HEK293 (cell line): ENCODE measurements around the gene SAMHD1.

Experiments
- CTCF ChIA-PET: fragments of 350-600 bp; formaldehyde crosslinking; extraction: SDS; loops from one replicate; lab custom pipeline; 2021; ENCODE audit warnings: antibody characterized with exemption; lab: Yijun Ruan, JAX
- POLR2A ChIA-PET: fragments of 300-600 bp; formaldehyde crosslinking; extraction: SDS; loops from one replicate; lab custom pipeline; 2020; ENCODE audit warnings: antibody characterized with exemption, inconsistent platforms; lab: Yijun Ruan, JAX
- H3K27ac ChIP-seq: fragments of 200-500 bp; sonication (Bioruptor generic); 2 replicates; pipeline ENCODE4 v1.5.1; 2014; ENCODE audit warnings: low read depth, low read length, control low read depth, inconsistent platforms; ENCODE audit errors: extremely low read depth
- H3K36me3 ChIP-seq, 2 experiments: fragments of 200-500 bp in 1 of 2; sonication (Bioruptor generic) in 1 of 2; 1 replicate in 1 of 2; 2 replicates in 1 of 2; pipeline ENCODE4 v1.5.1; 2014 to 2017; ENCODE audit warnings: inconsistent platforms in 2 of 2, low read length in 2 of 2; ENCODE audit not compliant: control insufficient read depth in 2 of 2, insufficient read depth in 1 of 2
- H3K4me1 ChIP-seq: fragments of 200-500 bp; sonication (Bioruptor generic); 2 replicates; pipeline ENCODE4 v1.5.1; 2014; ENCODE audit warnings: mild to moderate bottlenecking, low read length, inconsistent platforms; ENCODE audit not compliant: control insufficient read depth, insufficient read depth
- H3K4me3 ChIP-seq: 2 replicates; pipeline ENCODE4 v1.5.1; 2011; ENCODE audit warnings: low read depth, mild to moderate bottlenecking, control low read depth, low read length, moderate library complexity
- H3K9me3 ChIP-seq: fragments of 200-500 bp; sonication (Bioruptor generic); 2 replicates; pipeline ENCODE4 v1.5.1; 2014; ENCODE audit warnings: low read depth, low read length, inconsistent platforms; ENCODE audit not compliant: control insufficient read depth, insufficient read depth
- GLI4 ChIP-seq: fragments of 450-650 bp; formaldehyde crosslinking; IDR thresholded peaks from 2 replicates; pipeline ENCODE4 v1.5.1; 2016; ENCODE audit warnings: missing biosample characterization, missing genetic modification characterization
- KLF10 ChIP-seq: fragments of 450-650 bp; IDR thresholded peaks from 2 replicates; pipeline ENCODE4 v1.5.1; 2018; ENCODE audit warnings: missing biosample characterization, mild to moderate bottlenecking, missing genetic modification characterization
- SP2 ChIP-seq: fragments of 450-650 bp; formaldehyde crosslinking; IDR thresholded peaks from 2 replicates; pipeline ENCODE4 v1.5.1; 2016; ENCODE audit warnings: missing biosample characterization, missing genetic modification characterization
- TRIM28 ChIP-seq: IDR thresholded peaks from 2 replicates; pipeline ENCODE4 v1.6.1; 2011; ENCODE audit warnings: low read length, control low read depth, borderline replicate concordance
- ZFHX2 ChIP-seq: fragments of 450-650 bp; formaldehyde crosslinking; conservative IDR thresholded peaks from 2 replicates; pipeline ENCODE4 v1.5.1; 2016; ENCODE audit warnings: missing biosample characterization, missing genetic modification characterization
- ZNF140 ChIP-seq: fragments of 450-650 bp; formaldehyde crosslinking; IDR thresholded peaks from 2 replicates; pipeline ENCODE4 v1.5.1; 2016; ENCODE audit warnings: missing biosample characterization, missing genetic modification characterization
- ZNF16 ChIP-seq: fragments of 450-650 bp; formaldehyde crosslinking; IDR thresholded peaks from 2 replicates; pipeline ENCODE4 v1.5.1; 2016; ENCODE audit warnings: low read depth, missing biosample characterization, missing genetic modification characterization
- ZNF174 ChIP-seq: fragments of 450-650 bp; formaldehyde crosslinking; IDR thresholded peaks from 2 replicates; pipeline ENCODE4 v1.5.0; 2017; ENCODE audit warnings: missing biosample characterization, mild to moderate bottlenecking, missing genetic modification characterization
- ZNF221 ChIP-seq: fragments of 450-650 bp; formaldehyde crosslinking; IDR thresholded peaks from 2 replicates; pipeline ENCODE4 v1.5.1; 2017; ENCODE audit warnings: missing biosample characterization, missing genetic modification characterization, borderline replicate concordance
- ZNF292 ChIP-seq: fragments of 450-650 bp; formaldehyde crosslinking; IDR thresholded peaks from 2 replicates; pipeline ENCODE4 v1.5.1; 2016; ENCODE audit warnings: low read depth, missing biosample characterization, missing genetic modification characterization, borderline replicate concordance
- ZNF324 ChIP-seq: fragments of 450-650 bp; formaldehyde crosslinking; IDR thresholded peaks from 2 replicates; pipeline ENCODE4 v1.5.1; 2016; ENCODE audit warnings: missing biosample characterization, missing genetic modification characterization
- ZNF404 ChIP-seq: fragments of 450-650 bp; formaldehyde crosslinking; IDR thresholded peaks from 2 replicates; pipeline ENCODE4 v1.5.1; 2017; ENCODE audit warnings: missing biosample characterization, missing genetic modification characterization
- ZNF433 ChIP-seq: fragments of 450-650 bp; formaldehyde crosslinking; IDR thresholded peaks from 2 replicates; pipeline ENCODE4 v1.5.1; 2016; ENCODE audit warnings: missing biosample characterization, missing genetic modification characterization, low read depth
- ZNF549 ChIP-seq: fragments of 450-650 bp; IDR thresholded peaks from 2 replicates; pipeline ENCODE4 v1.5.1; 2018; ENCODE audit warnings: missing biosample characterization, missing genetic modification characterization, mild to moderate bottlenecking, inconsistent platforms, moderate library complexity
- ZNF585B ChIP-seq: fragments of 450-650 bp; formaldehyde crosslinking; IDR thresholded peaks from 2 replicates; pipeline ENCODE4 v1.5.1; 2016; ENCODE audit warnings: missing biosample characterization, missing genetic modification characterization
- ZNF596 ChIP-seq: fragments of 450-650 bp; IDR thresholded peaks from 2 replicates; pipeline ENCODE4 v1.5.0; 2018; ENCODE audit warnings: missing biosample characterization, mild to moderate bottlenecking, missing genetic modification characterization, moderate library complexity
- ZNF677 ChIP-seq: fragments of 450-650 bp; IDR thresholded peaks from 2 replicates; pipeline ENCODE4 v1.5.0; 2018; ENCODE audit warnings: missing biosample characterization, mild to moderate bottlenecking, missing genetic modification characterization, moderate library complexity
- ZNF830 ChIP-seq: fragments of 450-650 bp; IDR thresholded peaks from 2 replicates; pipeline ENCODE4 v1.5.0; 2018; ENCODE audit warnings: missing biosample characterization, missing genetic modification characterization, low read depth, mild to moderate bottlenecking, moderate library complexity
- ZNF837 ChIP-seq: fragments of 450-650 bp; formaldehyde crosslinking; IDR thresholded peaks from 2 replicates; pipeline ENCODE4 v1.5.1; 2016; ENCODE audit warnings: missing biosample characterization, missing genetic modification characterization
- ZXDB ChIP-seq: fragments of 450-650 bp; formaldehyde crosslinking; IDR thresholded peaks from 2 replicates; pipeline ENCODE4 v1.5.1; 2016; ENCODE audit warnings: missing biosample characterization, missing genetic modification characterization
- TF ChIP-seq, protein P1 (sequence below): IDR thresholded peaks from 2 replicates; pipeline ENCODE4 v1.6.1; 2011; ENCODE audit warnings: mild to moderate bottlenecking, low read depth, low read length, borderline replicate concordance
- TF ChIP-seq, protein P2 (sequence below): fragments of 450-650 bp; formaldehyde crosslinking; IDR thresholded peaks from 2 replicates; pipeline ENCODE4 v1.5.1; 2016; ENCODE audit warnings: missing biosample characterization, missing genetic modification characterization
- TF ChIP-seq, protein P3 (sequence below): fragments of 450-650 bp; formaldehyde crosslinking; IDR thresholded peaks from 2 replicates; pipeline ENCODE4 v1.5.1; 2017; ENCODE audit warnings: missing biosample characterization, mild to moderate bottlenecking, missing genetic modification characterization, moderate library complexity

The SAMHD1 gene

DNA sequence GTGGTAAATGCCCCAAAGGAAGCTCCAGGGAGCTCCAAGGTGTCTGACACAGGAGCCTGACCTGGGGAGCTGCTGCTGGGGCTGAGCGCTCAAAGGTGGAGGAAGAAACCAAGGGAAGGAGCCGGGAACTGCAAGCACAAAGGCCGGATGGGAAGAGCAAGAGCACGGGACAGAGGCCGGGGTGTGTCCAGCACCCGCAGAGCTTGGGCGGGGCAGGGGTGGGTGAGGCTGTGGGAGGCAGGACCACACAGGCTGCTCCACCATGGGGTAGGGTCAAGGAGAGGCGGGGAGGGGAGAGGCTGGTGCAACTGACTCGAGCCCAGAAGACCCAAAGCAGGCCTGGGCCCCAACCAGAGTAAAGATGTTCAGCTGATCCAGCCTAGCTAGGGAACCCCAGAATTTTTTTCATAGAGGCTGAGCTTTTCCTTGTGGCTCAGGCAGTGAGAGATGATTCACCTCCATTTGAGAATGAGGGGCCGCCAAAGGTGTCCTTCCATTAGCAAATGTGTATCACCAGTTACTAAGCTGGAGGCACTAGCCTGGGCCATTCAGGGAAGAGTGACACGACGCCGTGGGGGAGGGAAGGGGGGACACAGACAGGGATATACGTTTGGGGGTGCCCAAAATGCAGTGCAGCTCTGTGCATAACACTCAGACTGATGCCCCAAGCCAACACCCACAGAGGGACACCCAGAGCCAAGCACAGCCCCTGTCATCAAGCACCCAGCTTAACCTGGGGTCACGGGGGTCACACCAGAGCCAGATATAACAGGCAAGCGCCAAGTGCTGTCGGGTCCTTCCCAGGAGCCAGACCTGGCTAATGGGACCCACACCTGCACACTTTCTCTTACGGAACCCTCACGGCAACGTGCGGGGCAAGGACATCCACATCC is 96.9 kb downstream of the SAMHD1 start (continued):
- TF ChIP-seq ZNF292 (tag by site-specific recombination) = no peak
- TF ChIP-seq ZNF324 (tag by site-specific recombination) = no peak
- TF ChIP-seq ZNF677 (tag by site-specific recombination) = no peak
- TF ChIP-seq ZNF174 (tag by site-specific recombination) = no peak
- TF ChIP-seq ZNF830 (tag by site-specific recombination) = no peak
- peak; percentile 21; the same call in 1 of the 2 replicates for TF ChIP-seq SP2 (tag by site-specific recombination)
- TF ChIP-seq KLF10 (tag by site-specific recombination) = no peak
- TF ChIP-seq ZNF837 (tag by site-specific recombination) = no peak
- TF ChIP-seq, protein P1, sequence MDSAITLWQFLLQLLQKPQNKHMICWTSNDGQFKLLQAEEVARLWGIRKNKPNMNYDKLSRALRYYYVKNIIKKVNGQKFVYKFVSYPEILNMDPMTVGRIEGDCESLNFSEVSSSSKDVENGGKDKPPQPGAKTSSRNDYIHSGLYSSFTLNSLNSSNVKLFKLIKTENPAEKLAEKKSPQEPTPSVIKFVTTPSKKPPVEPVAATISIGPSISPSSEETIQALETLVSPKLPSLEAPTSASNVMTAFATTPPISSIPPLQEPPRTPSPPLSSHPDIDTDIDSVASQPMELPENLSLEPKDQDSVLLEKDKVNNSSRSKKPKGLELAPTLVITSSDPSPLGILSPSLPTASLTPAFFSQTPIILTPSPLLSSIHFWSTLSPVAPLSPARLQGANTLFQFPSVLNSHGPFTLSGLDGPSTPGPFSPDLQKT = no peak
- TF ChIP-seq ZNF16 = no peak
- TF ChIP-seq, protein P2, sequence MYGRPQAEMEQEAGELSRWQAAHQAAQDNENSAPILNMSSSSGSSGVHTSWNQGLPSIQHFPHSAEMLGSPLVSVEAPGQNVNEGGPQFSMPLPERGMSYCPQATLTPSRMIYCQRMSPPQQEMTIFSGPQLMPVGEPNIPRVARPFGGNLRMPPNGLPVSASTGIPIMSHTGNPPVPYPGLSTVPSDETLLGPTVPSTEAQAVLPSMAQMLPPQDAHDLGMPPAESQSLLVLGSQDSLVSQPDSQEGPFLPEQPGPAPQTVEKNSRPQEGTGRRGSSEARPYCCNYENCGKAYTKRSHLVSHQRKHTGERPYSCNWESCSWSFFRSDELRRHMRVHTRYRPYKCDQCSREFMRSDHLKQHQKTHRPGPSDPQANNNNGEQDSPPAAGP = peak; percentile 60; the same call in 1 of the 2 replicates
- no peak for TF ChIP-seq ZNF404 (tag by site-specific recombination)
- TF ChIP-seq ZNF221 (tag by site-specific recombination) = no peak
- no peak for TF ChIP-seq ZNF549 (tag by site-specific recombination)
- TF ChIP-seq ZFHX2 (tag by site-specific recombination) = peak; percentile 62; the same call in 1 of the 2 replicates
- TF ChIP-seq, all 188 proteins: peak for 7

DNA sequence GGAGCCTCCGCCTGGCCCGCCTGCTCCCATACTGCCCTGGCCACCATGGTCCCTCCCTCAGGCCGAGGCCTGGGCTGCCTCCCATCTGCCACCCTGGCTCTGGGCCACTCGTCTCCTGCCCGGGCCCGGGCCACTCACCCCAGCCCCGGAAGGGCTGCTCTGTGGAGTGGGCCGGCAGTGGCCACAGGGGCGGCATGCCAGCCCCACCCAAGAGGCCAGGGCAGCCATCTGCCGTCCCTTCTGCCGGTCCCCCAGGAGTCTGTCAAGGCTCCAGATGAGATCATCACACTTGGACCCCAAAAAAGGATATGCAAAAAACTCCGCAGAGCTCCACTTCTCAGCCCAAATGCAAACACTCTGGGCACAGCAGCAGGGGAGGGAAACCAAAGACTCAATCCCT is 99.3 kb downstream of the SAMHD1 start:
- CTCF ChIA-PET = no interaction called here
- POLR2A ChIA-PET = no interaction called here
- H3K9me3 ChIP-seq = no peaks in the 10 kb centered on the region
- H3K4me1 ChIP-seq = no peaks in the 10 kb centered on the region
- TF ChIP-seq TRIM28 (no peak), ZNF549 (tag by site-specific recombination) (no peak), ZNF404 (tag by site-specific recombination) (no peak), ZNF596 (tag by site-specific recombination) (no peak), ZNF433 (tag by site-specific recombination) (no peak), ZXDB (tag by site-specific recombination) (no peak), ZNF585B (tag by site-specific recombination) (no peak), ZNF140 (tag by site-specific recombination) (no peak), GLI4 (no peak)
- TF ChIP-seq, protein P3, sequence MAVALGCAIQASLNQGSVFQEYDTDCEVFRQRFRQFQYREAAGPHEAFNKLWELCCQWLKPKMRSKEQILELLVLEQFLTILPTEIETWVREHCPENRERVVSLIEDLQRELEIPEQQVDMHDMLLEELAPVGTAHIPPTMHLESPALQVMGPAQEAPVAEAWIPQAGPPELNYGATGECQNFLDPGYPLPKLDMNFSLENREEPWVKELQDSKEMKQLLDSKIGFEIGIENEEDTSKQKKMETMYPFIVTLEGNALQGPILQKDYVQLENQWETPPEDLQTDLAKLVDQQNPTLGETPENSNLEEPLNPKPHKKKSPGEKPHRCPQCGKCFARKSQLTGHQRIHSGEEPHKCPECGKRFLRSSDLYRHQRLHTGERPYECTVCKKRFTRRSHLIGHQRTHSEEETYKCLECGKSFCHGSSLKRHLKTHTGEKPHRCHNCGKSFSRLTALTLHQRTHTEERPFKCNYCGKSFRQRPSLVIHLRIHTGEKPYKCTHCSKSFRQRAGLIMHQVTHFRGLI (tag by site-specific recombination) = no peak
- peaks cover 0 to 13% of the 10 kb centered on the region in 2 experiments; a peak in 2 of 3 replicates for H3K36me3 ChIP-seq
- H3K4me3 ChIP-seq = no peak overlapping the region
- no peak overlapping the region for H3K27ac ChIP-seq
